Measurements from ENCODE around the gene TEAD1.

GRCh38 chr11:12942157-12942556, 267.9 kb downstream of the TEAD1 start:
- TF ChIP-seq CTCF (IDR thresholded peaks at IDR 0.05) = no peak
- TF ChIP-seq TCF7L2 (IDR thresholded peaks at IDR 0.05; ENCODE audit: low read depth, low read length) = no peak
- TF ChIP-seq REST (IDR thresholded peaks at IDR 0.05; ENCODE audit: insufficient read depth in 1 of 2, low read depth in 2 of 2, low read length in 1 of 2) = no peak
- no peak for TF ChIP-seq SIN3A (IDR thresholded peaks at IDR 0.05; ENCODE audit: borderline replicate concordance, insufficient read depth, low read depth, low read length)
- TF ChIP-seq POLR2AphosphoS5 (IDR thresholded peaks at IDR 0.05; ENCODE audit: low read depth, low read length) = no peak
